Right lung (tissue), 5 donors: ENCODE data around the gene ENTREP3. TPM values are rescaled to one million over a fixed set of nuclear protein-coding genes. Genes with fewer than 3 reads are reported as not detected.
A peak's percentile ranks its signal among the peaks of the same experiment; 100 is the strongest.

Experiments used
- DNase-seq, 2 donors: peaks; one replicate each; pipeline ENCODE4 v3.0.0-alpha.2; 2013
- polyA plus RNA-seq, 5 donors: library from polyadenylated mRNA; unstranded; fragments of 120-200 nt; gene quantifications; one replicate each; pipeline versions ENCODE4 v1.2.1 to v1.2.3, GENCODE V29; 2013; ENCODE audit warnings: inconsistent platforms in 1 of 5, low replicate concordance in 1 of 5; ENCODE audit not compliant: insufficient read length in 5 of 5, insufficient read depth in 1 of 5

The ENTREP3 gene
- polyA plus RNA-seq, 5 donors: 14.9 to 27.0 (median 21.7) TPM

GRCh38 chr1:155282488-155283091 is 27.3 kb upstream of the ENTREP3 start:
- no peak for DNase-seq

GRCh38 chr1:155279268-155279667 is 24.0 kb upstream of the ENTREP3 start:
- DNase-seq: no peak

GRCh38 chr1:155278689-155279160 is 23.4 kb upstream of the ENTREP3 start:
- DNase-seq: no peak

- DNase-seq: peak in 1 of 2 donors; percentile 30
Measured at GRCh38 chr1:155277902-155278688, 22.8 kb upstream of the ENTREP3 start.

- DNase-seq: peak; percentile 96 to 98
Measured at GRCh38 chr1:155277070-155277901, 22.0 kb upstream of the ENTREP3 start, which contains the start of gene HCN3. Gene HCN3, plus strand, starts transcription at chr1:155277463. Its CDS starts 128 bp downstream, at chr1:155277591.

- peak; percentile 96 for DNase-seq
Measured at GRCh38 chr1:155273343-155274245, 18.3 kb upstream of the ENTREP3 start, which contains the start of gene CLK2. Gene CLK2, minus strand, starts transcription at chr1:155273504. Its CDS starts 2,527 bp downstream, at chr1:155270977.

GRCh38 chr1:155272466-155273342 is 17.4 kb upstream of the ENTREP3 start:
- peak in 1 of 2 donors; percentile 10 for DNase-seq

GRCh38 chr1:155269381-155269780 is 14.1 kb upstream of the ENTREP3 start:
- no peak for DNase-seq

GRCh38 chr1:155268630-155269029 is 13.3 kb upstream of the ENTREP3 start:
- DNase-seq: no peak

GRCh38 chr1:155267373-155267772 is 12.1 kb upstream of the ENTREP3 start:
- DNase-seq: no peak

GRCh38 chr1:155266553-155266952 is 11.3 kb upstream of the ENTREP3 start:
- DNase-seq: no peak

- no peak for DNase-seq
Measured at GRCh38 chr1:155263067-155263466, 7.8 kb upstream of the ENTREP3 start.

GRCh38 chr1:155261852-155262673 is 6.8 kb upstream of the ENTREP3 start, which contains the start of gene SCAMP3:
Gene SCAMP3, minus strand, starts transcription at chr1:155262360. Its CDS starts 209 bp downstream, at chr1:155262151.
- DNase-seq: peak; percentile 91 to 94

GRCh38 chr1:155261493-155261851 is 6.2 kb upstream of the ENTREP3 start:
- no peak for DNase-seq

- no peak for DNase-seq
Measured at GRCh38 chr1:155260276-155260675, 5.0 kb upstream of the ENTREP3 start.

GRCh38 chr1:155256058-155256852 is 972 bp upstream of the ENTREP3 start:
- DNase-seq: no peak

- DNase-seq: no peak
Measured at GRCh38 chr1:155254714-155255242, 505 bp downstream of the ENTREP3 start.

GRCh38 chr1:155254228-155254713 is 1.0 kb downstream of the ENTREP3 start:
- no peak for DNase-seq
